ENCODE results near the gene SMURF2. TPM values are rescaled to one million over a fixed set of nuclear protein-coding genes. Genes with fewer than 3 reads are reported as not detected.
"Not testable (repeated sequence)": the region's sequence is repeated elsewhere in the genome, so short reads cannot be mapped to it uniquely, and the experiment has no call there.

SMURF2 gene
- total RNA-seq, 1 experiment from 2014 or later = 70.0 TPM

DNA sequence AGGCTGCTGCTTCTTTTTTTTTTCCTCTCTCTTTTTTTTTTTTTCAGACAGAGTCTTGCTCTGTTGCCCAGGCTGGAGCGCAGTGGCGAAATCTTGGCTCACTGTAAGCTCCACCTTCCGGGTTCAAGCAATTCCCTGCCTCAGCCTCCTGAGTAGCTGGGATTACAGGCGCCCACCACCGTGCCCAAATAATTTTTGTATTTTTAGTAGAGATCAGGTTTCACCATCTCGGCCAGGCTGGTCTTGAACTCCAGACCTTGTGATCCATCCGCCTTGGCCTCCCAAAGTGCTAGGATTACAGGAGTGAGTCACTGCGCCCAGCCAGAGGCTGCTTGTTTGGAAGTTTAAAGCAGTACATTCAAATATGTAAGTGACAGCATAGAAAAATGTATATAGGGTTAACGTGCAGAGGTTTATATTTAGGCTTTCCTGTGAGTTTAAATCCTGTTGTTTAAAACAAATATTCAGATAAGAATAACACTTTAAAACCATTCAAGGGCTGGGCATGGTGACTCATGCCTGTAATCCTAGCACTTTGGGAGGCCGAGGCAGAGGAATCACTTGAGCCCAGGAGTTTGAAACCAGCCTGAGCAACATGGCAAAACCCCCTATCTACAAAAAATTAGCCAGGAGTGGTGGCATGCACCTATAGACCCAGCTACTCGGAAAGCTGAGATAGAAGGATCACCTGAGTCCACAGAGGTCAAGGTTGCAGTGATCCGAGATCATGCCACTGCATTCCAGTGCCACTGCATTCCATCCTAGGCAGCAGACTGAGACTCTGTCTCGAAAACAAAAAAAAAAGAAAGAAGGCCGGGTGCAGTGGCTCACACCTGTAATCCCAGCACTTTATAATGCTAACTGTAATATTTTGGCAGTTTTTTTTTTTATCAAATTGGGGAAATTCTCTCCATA is 6.0 kb upstream of the SMURF2 start:
- peak; percentile 76 for DNase-seq (ENCODE audit: low read depth)

DNA sequence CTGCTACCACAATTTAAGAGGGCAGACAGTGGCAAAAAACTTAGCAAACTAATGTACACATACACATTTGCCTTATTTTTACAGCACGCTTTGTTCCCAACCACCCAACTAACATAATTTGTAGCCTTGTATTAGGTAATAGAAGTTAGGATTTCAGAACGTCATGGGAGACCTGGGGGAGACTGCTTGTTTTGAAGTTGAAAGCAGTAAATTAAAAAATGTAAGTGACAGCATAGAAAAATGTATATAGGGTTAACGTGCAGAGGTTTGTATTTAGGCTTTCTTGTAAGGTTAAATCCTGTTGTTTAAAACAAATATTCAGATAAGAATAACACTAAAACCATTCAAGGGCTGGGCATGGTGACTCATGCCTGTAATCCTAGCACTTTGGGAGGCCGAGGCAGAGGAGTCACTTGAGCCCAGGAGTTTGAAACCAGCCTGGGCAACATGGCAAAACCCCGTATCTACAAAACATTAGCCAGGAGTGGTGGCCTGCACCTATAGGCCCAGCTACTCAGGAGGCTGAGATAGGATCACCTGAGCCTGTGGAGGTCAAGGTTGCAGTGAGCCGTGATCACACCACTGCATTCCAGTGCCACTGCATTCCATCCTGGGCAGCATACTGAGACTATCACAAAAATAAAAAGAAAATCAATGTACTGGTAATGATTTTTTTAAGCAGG is 2.3 kb upstream of the SMURF2 start:
- peak; percentile 53 for DNase-seq (ENCODE audit: low read depth)

GRCh38 chr17:64663836-64664235 is 1.7 kb upstream of the SMURF2 start:
- not testable (repeated sequence) for DNase-seq (ENCODE audit: low read depth)

- DNase-seq (ENCODE audit: low read depth) = no peak
Observed at GRCh38 chr17:64662774-64663367, 764 bp upstream of the SMURF2 start.

DNA sequence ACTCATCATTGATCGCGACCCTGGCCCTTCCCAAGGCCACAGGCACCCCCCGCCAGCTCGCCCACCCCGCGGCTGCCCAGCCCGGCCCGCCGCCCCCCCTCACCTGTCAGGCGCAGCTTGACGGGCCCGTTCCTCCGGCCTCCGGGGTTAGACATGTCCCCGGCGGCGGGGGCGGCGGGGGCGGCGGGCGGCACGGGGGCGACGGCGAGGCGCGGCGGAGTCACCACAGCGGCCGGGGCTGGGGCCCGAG is 456 bp downstream of the SMURF2 start:
- DNase-seq (ENCODE audit: low read depth) = no peak

GRCh38 chr17:64660978-64661725 is 955 bp downstream of the SMURF2 start:
- not testable (repeated sequence) for DNase-seq (ENCODE audit: low read depth)

DNA sequence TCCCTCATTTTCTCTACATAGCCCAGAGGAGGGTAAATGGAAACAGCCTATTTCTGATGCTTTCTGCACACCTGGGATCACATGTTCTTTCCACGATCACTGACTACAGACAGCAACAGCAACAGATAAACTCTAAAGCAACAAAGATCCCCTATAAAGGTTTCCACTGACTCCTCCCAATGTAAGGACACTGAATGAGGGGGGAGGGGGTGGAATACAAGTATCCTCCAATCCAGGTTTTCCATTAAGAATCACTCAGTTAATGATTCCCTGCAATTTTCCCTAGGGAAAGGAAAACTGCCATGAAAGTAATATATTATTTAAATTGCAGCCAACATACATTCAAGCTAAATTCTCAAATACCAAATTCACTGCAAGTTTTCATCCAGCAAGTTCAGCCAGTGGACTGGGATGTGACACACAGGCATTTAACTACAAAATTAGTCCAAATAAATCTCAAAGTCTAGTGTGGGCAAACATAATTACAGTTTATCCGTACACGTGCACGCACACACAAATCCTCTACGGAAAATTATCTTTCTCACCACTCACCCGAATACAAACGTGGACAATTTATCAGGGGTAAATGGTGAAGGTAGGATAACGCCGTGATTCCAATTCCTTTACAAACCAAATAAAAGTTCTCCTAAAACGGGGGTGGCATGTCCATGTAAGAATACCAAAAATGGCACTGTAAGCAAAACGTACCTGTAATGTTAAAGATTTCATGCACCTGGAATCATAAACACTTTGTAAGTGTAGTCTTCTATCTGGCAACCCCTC is 1.7 kb downstream of the SMURF2 start:
- peak; percentile 71 for DNase-seq (ENCODE audit: low read depth)

DNA sequence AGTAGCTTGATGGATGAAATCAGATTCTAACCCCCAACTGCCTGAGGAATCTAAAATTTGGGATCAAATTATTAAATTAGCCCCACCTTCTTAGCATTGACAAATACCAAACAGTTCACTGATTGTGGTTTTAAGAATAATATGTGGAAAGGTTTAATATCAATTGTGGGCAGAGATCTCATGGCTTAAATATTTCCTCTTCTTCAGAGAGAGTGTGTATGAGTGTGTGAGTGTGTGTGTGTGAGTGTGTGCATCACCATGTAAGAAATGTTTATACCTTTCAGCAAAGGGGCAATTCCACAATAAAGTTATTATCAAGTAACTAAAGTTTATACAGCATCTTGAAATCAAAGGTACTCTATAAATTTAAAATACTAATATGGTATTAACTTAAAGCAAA is 3.2 kb downstream of the SMURF2 start:
- DNase-seq (ENCODE audit: low read depth) = peak; percentile 68

GRCh38 chr17:64657610-64658125 is 4.4 kb downstream of the SMURF2 start:
- DNase-seq (ENCODE audit: low read depth) = no peak

GRCh38 chr17:64655704-64656103 is 6.4 kb downstream of the SMURF2 start:
- DNase-seq (ENCODE audit: low read depth) = no peak

GRCh38 chr17:64653985-64654355 is 8.1 kb downstream of the SMURF2 start:
- no peak for DNase-seq (ENCODE audit: low read depth)

DNA sequence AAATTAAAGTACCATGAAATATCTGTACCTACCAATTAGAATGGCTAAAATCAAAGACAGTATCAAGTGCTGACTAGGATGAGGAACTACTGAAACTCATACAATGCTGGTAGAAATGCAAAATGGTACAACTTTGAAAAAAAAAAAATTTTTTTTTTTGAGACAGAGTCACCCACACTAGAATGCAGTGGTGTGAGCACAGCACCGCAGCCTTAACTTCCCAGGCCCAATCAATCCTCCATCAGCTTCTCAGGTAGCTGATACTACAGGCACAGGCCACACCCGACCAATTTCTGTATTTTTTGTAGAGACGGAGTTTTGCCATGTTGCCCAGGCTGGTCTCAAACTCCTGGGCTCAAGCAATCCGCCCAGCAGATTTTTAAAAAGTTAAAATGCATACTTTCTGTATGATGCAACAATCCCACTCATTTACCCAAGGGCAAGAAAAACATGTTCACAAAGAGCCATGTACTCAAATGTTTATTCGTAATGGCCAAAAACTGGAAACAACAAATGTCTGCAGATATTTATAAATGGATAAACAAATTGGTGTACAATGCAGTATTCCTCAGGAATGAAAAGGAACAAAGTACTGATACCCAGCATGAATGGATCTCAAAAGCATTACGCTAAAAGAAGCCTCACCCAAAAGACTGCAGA is 8.7 kb downstream of the SMURF2 start:
- peak; percentile 37 for DNase-seq (ENCODE audit: low read depth)

GRCh38 chr17:64651889-64652288 is 10.2 kb downstream of the SMURF2 start:
- DNase-seq (ENCODE audit: low read depth) = no peak

- DNase-seq (ENCODE audit: low read depth) = no peak
Observed at GRCh38 chr17:64648234-64648633, 13.9 kb downstream of the SMURF2 start.

- no peak for DNase-seq (ENCODE audit: low read depth)
Observed at GRCh38 chr17:64647817-64648216, 14.3 kb downstream of the SMURF2 start.

- DNase-seq (ENCODE audit: low read depth) = no peak
Observed at GRCh38 chr17:64639516-64639915, 22.6 kb downstream of the SMURF2 start.

DNA sequence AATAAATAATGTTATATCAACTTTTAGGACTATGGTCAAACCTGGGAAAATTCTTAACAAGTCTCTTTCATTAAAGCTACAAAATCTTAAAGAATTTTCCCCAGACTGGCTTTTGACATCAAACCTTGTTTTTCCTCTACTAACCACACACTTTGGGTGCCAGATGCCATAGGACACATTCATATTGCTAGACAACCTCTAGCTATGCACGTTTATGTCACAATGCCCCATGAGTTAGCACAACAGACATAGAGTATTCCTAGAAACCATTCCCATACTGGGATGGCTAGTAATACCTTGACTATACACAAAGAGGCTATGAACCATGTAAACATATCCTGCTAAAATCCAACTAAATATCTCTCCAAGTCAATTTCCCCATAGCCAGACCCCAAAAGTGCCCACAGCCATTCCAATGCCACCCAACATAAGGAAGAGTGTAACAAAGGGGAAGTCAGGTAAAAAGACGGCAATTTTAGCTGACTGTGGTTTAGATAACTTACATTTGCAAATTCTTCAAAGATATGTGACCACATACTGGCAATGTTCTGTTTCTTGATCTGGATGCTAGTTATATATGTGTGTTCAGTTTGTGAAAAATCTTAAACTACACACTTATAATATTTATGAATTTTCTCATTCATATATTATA is 23.4 kb downstream of the SMURF2 start:
- peak; percentile 44 for DNase-seq (ENCODE audit: low read depth)

GRCh38 chr17:64635647-64636305 is 26.3 kb downstream of the SMURF2 start:
- DNase-seq (ENCODE audit: low read depth) = peak; percentile 88

GRCh38 chr17:64634218-64634617 is 27.9 kb downstream of the SMURF2 start:
- DNase-seq (ENCODE audit: low read depth) = no peak
